GM19240 (cell line): Measurements from ENCODE around the gene EIF1B.

Experiments used
- DNase-seq: peaks from one replicate; pipeline ENCODE4 v3.0.0; 2011; ENCODE audit warnings: low spot score; ENCODE audit not compliant: insufficient read length

Gene EIF1B

GRCh38 chr3:40340541-40341170, 31.1 kb downstream of the EIF1B start:
- DNase-seq: no peak

- DNase-seq: no peak
Observed at GRCh38 chr3:40341671-40342070, 32.2 kb downstream of the EIF1B start.

- no peak for DNase-seq
Observed at GRCh38 chr3:40350529-40350928, 41.0 kb downstream of the EIF1B start.

- no peak for DNase-seq
Observed at GRCh38 chr3:40355410-40355809, 45.9 kb downstream of the EIF1B start.

- no peak for DNase-seq
Observed at GRCh38 chr3:40358454-40358853, 48.9 kb downstream of the EIF1B start.
